ENCODE results near the gene SDK1. TPM values are rescaled to one million over a fixed set of nuclear protein-coding genes. Genes with fewer than 3 reads are reported as not detected.

Gene SDK1
- polyA plus RNA-seq, 2 of the 4 experiments (the other 2 are of a cell fraction) = 0.12 to 0.28 TPM

GRCh38 chr7:4066626-4067475 lies 765.8 kb downstream of the SDK1 start:
- ChIA-PET CTCF (interaction anchor here (2.2 kb wide), 1 partner anchor 36 kb away, joined by 6 read pairs; no protein-coding TSS in a partner anchor), POLR2A (no interaction called here)
- 41% methylated on average over 15 of the region's 21 CpGs for WGBS (ENCODE audit: missing lambda C conversion rate)
- DNase-seq (ENCODE audit: low read depth in 1 of 2, low spot score in 1 of 2) = no peak
- Histone ChIP-seq H3K4me1 (no peaks in the 10 kb centered on the region), H3K4me3 (no peak overlapping the region), H3K9me3 (no peaks in the 10 kb centered on the region), H3K27ac (no peak overlapping the region), H3K4me2 (no peak overlapping the region)
- TF ChIP-seq CBX2 (IDR thresholded peaks at IDR 0.05; ENCODE audit: borderline replicate concordance, low read depth) = no peak
- TF ChIP-seq EHMT2 (IDR thresholded peaks at IDR 0.05; ENCODE audit: low read depth) = no peak
- TF ChIP-seq TP53 (CRISPR knock-in tag; IDR thresholded peaks at IDR 0.05) = no peak
- TF ChIP-seq NPAS2 (CRISPR knock-in tag; IDR thresholded peaks at IDR 0.05; ENCODE audit: borderline replicate concordance) = no peak
- TF ChIP-seq ESRRA (IDR thresholded peaks at IDR 0.05; ENCODE audit: borderline replicate concordance, low read length) = no peak
- no peak for TF ChIP-seq SMC3 (IDR thresholded peaks at IDR 0.05)
- TF ChIP-seq GATA3 (IDR thresholded peaks at IDR 0.05; ENCODE audit: borderline replicate concordance) = no peak
- no peak for TF ChIP-seq HEYL (CRISPR knock-in tag; IDR thresholded peaks at IDR 0.05)
- no peak for TF ChIP-seq EP300 (IDR thresholded peaks at IDR 0.05)
- TF ChIP-seq ATOH8 (CRISPR knock-in tag; IDR thresholded peaks at IDR 0.05; ENCODE audit: low read depth) = no peak
- no peak for TF ChIP-seq MYC (IDR thresholded peaks at IDR 0.05; ENCODE audit: borderline replicate concordance, low read length)
- TF ChIP-seq RNF2 (IDR thresholded peaks at IDR 0.05; ENCODE audit: borderline replicate concordance, low read depth) = no peak
- no peak for ATAC-seq
- FAIRE-seq = no peak

DNA sequence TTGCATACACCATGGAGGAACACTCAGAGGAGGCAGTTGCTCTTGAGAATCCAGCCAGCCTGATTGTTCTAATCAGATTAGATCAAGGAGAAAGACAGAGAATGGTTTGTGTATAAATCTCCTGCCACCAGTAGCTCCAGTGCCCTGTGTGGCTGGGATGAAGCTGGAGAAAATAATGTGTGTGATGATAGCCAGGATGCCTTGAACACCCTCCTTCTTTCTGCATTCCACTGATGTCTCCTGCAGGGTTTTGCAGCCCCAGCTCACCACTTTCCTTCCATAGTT lies 766.4 kb downstream of the SDK1 start:
- no peak for DNase-seq (ENCODE audit: low read depth in 1 of 2, low spot score in 1 of 2)
- FAIRE-seq = no peak
- H3K27ac ChIP-seq = no peak overlapping the region
- no peaks in the 10 kb centered on the region for H3K9me3 ChIP-seq
- ATAC-seq = no peak
- TF ChIP-seq, protein P1, sequence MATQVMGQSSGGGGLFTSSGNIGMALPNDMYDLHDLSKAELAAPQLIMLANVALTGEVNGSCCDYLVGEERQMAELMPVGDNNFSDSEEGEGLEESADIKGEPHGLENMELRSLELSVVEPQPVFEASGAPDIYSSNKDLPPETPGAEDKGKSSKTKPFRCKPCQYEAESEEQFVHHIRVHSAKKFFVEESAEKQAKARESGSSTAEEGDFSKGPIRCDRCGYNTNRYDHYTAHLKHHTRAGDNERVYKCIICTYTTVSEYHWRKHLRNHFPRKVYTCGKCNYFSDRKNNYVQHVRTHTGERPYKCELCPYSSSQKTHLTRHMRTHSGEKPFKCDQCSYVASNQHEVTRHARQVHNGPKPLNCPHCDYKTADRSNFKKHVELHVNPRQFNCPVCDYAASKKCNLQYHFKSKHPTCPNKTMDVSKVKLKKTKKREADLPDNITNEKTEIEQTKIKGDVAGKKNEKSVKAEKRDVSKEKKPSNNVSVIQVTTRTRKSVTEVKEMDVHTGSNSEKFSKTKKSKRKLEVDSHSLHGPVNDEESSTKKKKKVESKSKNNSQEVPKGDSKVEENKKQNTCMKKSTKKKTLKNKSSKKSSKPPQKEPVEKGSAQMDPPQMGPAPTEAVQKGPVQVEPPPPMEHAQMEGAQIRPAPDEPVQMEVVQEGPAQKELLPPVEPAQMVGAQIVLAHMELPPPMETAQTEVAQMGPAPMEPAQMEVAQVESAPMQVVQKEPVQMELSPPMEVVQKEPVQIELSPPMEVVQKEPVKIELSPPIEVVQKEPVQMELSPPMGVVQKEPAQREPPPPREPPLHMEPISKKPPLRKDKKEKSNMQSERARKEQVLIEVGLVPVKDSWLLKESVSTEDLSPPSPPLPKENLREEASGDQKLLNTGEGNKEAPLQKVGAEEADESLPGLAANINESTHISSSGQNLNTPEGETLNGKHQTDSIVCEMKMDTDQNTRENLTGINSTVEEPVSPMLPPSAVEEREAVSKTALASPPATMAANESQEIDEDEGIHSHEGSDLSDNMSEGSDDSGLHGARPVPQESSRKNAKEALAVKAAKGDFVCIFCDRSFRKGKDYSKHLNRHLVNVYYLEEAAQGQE (IDR thresholded peaks at IDR 0.05) = no peak
- TF ChIP-seq POLR2A (IDR thresholded peaks at IDR 0.05; ENCODE audit: low read length) (no peak), KDM1A (IDR thresholded peaks at IDR 0.05; ENCODE audit: low read depth) (no peak), ATOH8 (CRISPR knock-in tag; IDR thresholded peaks at IDR 0.05; ENCODE audit: low read depth) (no peak), USF2 (IDR thresholded peaks at IDR 0.05) (no peak), ZNF302 (CRISPR knock-in tag; IDR thresholded peaks at IDR 0.05) (no peak), HOXA7 (CRISPR knock-in tag; IDR thresholded peaks at IDR 0.05) (no peak), PHF8 (IDR thresholded peaks at IDR 0.05; ENCODE audit: borderline replicate concordance, low read depth) (no peak)
- no peak overlapping the region for H3K4me2 ChIP-seq
- H3K4me3 ChIP-seq = no peak overlapping the region
- ChIA-PET POLR2A (no interaction called here), CTCF (no interaction called here)
- H3K4me1 ChIP-seq = no peaks in the 10 kb centered on the region

Data from A549 (cell line).